Astrocyte (in vitro differentiated cells and primary cell): Measurements from ENCODE around the gene IDI2.
A peak's percentile ranks its signal among the peaks of the same experiment; 100 is the strongest.

ENCODE experiments used
- EZH2 ChIP-seq: IDR thresholded peaks from 2 replicates; pipeline ENCODE4 v1.6.1; 2012; ENCODE audit warnings: mild to moderate bottlenecking, low read length, inconsistent platforms; ENCODE audit not compliant: insufficient read depth
- TF ChIP-seq, protein P1 (sequence below): IDR thresholded peaks from 2 replicates; pipeline ENCODE4 v1.5.1; 2011; ENCODE audit warnings: low read depth, mild to moderate bottlenecking, inconsistent platforms, low read length, moderate library complexity; ENCODE audit not compliant: insufficient read depth

DNA sequence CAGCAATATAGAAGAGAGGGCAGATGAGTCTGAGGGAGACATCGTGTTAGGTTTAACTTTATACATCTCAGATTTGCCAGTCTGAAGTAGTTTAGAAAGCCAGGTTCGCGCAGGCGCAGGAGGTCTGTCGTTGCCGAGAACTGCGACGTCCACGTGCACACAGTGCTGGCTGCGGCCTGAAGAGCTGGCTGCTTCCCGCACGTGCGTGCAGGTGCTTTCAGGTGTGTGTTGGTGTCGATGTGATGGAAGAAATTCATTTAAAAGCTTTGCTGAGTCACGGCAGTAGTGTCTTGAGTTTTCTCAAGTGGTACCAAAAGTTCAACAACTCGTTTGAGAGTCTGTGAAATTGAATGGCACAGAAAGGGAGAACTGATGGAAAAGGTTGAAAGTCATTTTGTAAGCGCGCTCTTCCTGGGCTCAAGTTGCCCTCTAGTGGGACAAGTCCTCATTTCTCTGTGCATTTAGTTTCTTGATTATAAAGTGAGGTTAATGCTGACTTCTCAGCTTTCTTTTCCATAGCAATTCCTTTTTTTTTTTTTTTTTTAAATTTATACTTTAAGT is 49.2 kb upstream of the IDI2 start:
- TF ChIP-seq EZH2: no peak
- TF ChIP-seq, protein P1, sequence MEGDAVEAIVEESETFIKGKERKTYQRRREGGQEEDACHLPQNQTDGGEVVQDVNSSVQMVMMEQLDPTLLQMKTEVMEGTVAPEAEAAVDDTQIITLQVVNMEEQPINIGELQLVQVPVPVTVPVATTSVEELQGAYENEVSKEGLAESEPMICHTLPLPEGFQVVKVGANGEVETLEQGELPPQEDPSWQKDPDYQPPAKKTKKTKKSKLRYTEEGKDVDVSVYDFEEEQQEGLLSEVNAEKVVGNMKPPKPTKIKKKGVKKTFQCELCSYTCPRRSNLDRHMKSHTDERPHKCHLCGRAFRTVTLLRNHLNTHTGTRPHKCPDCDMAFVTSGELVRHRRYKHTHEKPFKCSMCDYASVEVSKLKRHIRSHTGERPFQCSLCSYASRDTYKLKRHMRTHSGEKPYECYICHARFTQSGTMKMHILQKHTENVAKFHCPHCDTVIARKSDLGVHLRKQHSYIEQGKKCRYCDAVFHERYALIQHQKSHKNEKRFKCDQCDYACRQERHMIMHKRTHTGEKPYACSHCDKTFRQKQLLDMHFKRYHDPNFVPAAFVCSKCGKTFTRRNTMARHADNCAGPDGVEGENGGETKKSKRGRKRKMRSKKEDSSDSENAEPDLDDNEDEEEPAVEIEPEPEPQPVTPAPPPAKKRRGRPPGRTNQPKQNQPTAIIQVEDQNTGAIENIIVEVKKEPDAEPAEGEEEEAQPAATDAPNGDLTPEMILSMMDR: peak; percentile 17
